K562 (cell line): ENCODE results near the gene HDGFL2. TPM values are rescaled to one million over a fixed set of nuclear protein-coding genes. Genes with fewer than 3 reads are reported as not detected.

Experiments
- BACH1 ChIP-seq: fragments of 200-800 bp; sonication (Bioruptor generic); IDR thresholded peaks from 2 replicates; pipeline ENCODE4 v1.6.1; 2016; ENCODE audit warnings: missing genetic modification characterization, missing compliant biosample characterization
- CBX5 ChIP-seq: IDR thresholded peaks from 2 replicates; pipeline ENCODE4 v1.6.1; 2014; ENCODE audit warnings: low read depth, borderline replicate concordance
- ELF1 ChIP-seq: fragments of 200-800 bp; sonication (Bioruptor generic); IDR thresholded peaks from 2 replicates; pipeline ENCODE4 v1.6.1; 2016; ENCODE audit warnings: missing genetic modification characterization, missing compliant biosample characterization
- ELF4 ChIP-seq: fragments of 450-650 bp; formaldehyde crosslinking; IDR thresholded peaks from 2 replicates; pipeline ENCODE4 v1.4.0; 2022; ENCODE audit warnings: missing genetic modification characterization
- FOXA3 ChIP-seq, 2 experiments: fragments of 450-650 bp in 1 of 2; sonication (generic) in 1 of 2; formaldehyde crosslinking; IDR thresholded peaks in 1 of 2; conservative IDR thresholded peaks in 1 of 2; 2 replicates each; pipeline versions ENCODE4 v1.4.0 to v1.8.0; 2020 to 2022; ENCODE audit warnings: mild to moderate bottlenecking in 2 of 2, missing genetic modification reagents in 1 of 2
- GABPB2 ChIP-seq: fragments of 250-450 bp; sonication (Bioruptor Pico); conservative IDR thresholded peaks from 2 replicates; pipeline ENCODE4 v1.5.1; 2021; ENCODE audit warnings: mild to moderate bottlenecking
- HDAC3 ChIP-seq: fragments of 450-650 bp; IDR thresholded peaks from 2 replicates; pipeline ENCODE4 v1.6.1; 2018; ENCODE audit warnings: borderline replicate concordance, mild to moderate bottlenecking, moderate library complexity; ENCODE audit not compliant: partially characterized antibody
- HMGN3 ChIP-seq: IDR thresholded peaks from 2 replicates; pipeline ENCODE4 v1.6.1; 2011; ENCODE audit warnings: borderline replicate concordance, low read depth, mild to moderate bottlenecking, mixed read lengths, low read length; ENCODE audit not compliant: insufficient read length; ENCODE audit errors: extremely low read depth
- MBD1 ChIP-seq: fragments of 250-450 bp; sonication (Bioruptor Pico); IDR thresholded peaks from 2 replicates; pipeline ENCODE4 v1.8.0; 2022; ENCODE audit warnings: inconsistent platforms
- MCM7 ChIP-seq, 2 experiments: fragments of 450-650 bp; IDR thresholded peaks; 2 replicates each; pipeline ENCODE4 v1.6.1; 2016 to 2018
- MXD1 ChIP-seq: fragments of 250-450 bp; sonication (Bioruptor Pico); IDR thresholded peaks from 2 replicates; pipeline ENCODE4 v1.8.0; 2021; ENCODE audit warnings: borderline replicate concordance, mild to moderate bottlenecking, moderate library complexity; ENCODE audit not compliant: poor library complexity, severe bottlenecking
- PHB ChIP-seq: fragments of 250-450 bp; sonication (Bioruptor Pico); IDR thresholded peaks from 2 replicates; pipeline ENCODE4 v1.5.0; 2021
- POLR2G ChIP-seq: fragments of 200-400 bp; formaldehyde crosslinking; IDR thresholded peaks from 2 replicates; pipeline ENCODE4 v1.6.1; 2017; ENCODE audit warnings: low read depth, mild to moderate bottlenecking, antibody characterized with exemption, low read length, moderate library complexity
- ZBTB49 ChIP-seq: sonication (generic); formaldehyde crosslinking; IDR thresholded peaks from 2 replicates; pipeline ENCODE4 v1.8.0; 2022; ENCODE audit warnings: missing genetic modification reagents, mild to moderate bottlenecking, borderline replicate concordance
- ZBTB8A ChIP-seq: fragments of 450-650 bp; IDR thresholded peaks from 2 replicates; pipeline ENCODE4 v1.6.1; 2018; ENCODE audit warnings: mild to moderate bottlenecking, moderate library complexity; ENCODE audit not compliant: partially characterized antibody
- ZNF134 ChIP-seq: fragments of 250-450 bp; sonication (Bioruptor Pico); conservative IDR thresholded peaks from 2 replicates; pipeline ENCODE4 v1.4.0; 2020
- ZNF232 ChIP-seq: sonication (generic); formaldehyde crosslinking; IDR thresholded peaks from 2 replicates; pipeline ENCODE4 v1.8.0; 2022; ENCODE audit warnings: mild to moderate bottlenecking, missing genetic modification reagents
- polyA plus RNA-seq, 8 experiments: library from polyadenylated mRNA; depleted of rRNA in 4 of 8; stranded (reverse) in 5 of 8; unstranded in 3 of 8; fragments of >200 nt; fragmentation: Nextera tagmentation in 2 of 8; fragmentation: Illumina TruSeq in 1 of 8; extraction: Ambion mirVana in 2 of 8; extraction: Trizol in 1 of 8; gene quantifications; 2 replicates each; pipeline versions ENCODE4 v1.2.1 to v1.2.3, GENCODE V29; 2011 to 2014; ENCODE audit warnings: inconsistent platforms in 1 of 8, missing spikeins in 1 of 8
- total RNA-seq, 7 experiments: library from RNA; depleted of rRNA in 6 of 7; stranded (reverse); fragments of >200 nt in 6 of 7; fragmentation: Illumina TruSeq in 2 of 7; extraction: Trizol in 2 of 7; gene quantifications; 2 replicates each; pipeline versions ENCODE4 v1.2.1 to v1.2.3, GENCODE V29; 2011 to 2021; ENCODE audit warnings: low replicate concordance in 1 of 7

Gene HDGFL2
- total and polyA plus RNA-seq, 9 of the 15 experiments (the other 6 are each of a cell fraction or from before 2014, with no cell fraction given): 0.13 to 61.7 (median 16.0) TPM

- TF ChIP-seq MBD1 (CRISPR knock-in tag) (no peak), FOXA3 (CRISPR knock-in tag; conservative IDR thresholded peaks at IDR 0.05 in 1 of 2, IDR thresholded peaks at IDR 0.05 in 1 of 2) (no peak), ELF4 (CRISPR knock-in tag) (no peak), ELF1 (tag) (peak; percentile 95), HDAC3 (no peak), ZNF134 (CRISPR knock-in tag) (no peak), GABPB2 (CRISPR knock-in tag) (no peak), ZBTB49 (CRISPR knock-in tag) (no peak), BACH1 (tag) (no peak), ZNF232 (CRISPR knock-in tag) (no peak), CBX5 (no peak), ZBTB8A (no peak), MCM7 (IDR thresholded peaks at IDR 0.05) (no peak), HMGN3 (peak; percentile 81), PHB (no peak), MXD1 (no peak), POLR2G (peak; percentile 57)
Observed at GRCh38 chr19:4457654-4458395, 14.3 kb upstream of the HDGFL2 start, which contains the start of gene UBXN6 (continued).
